Inflammatory macrophage treated with lipopolysaccharide for 1 hour (primary cell): ENCODE results near the gene NUCB2.
"Not testable (repeated sequence)": the region's sequence is repeated elsewhere in the genome, so short reads cannot be mapped to it uniquely, and the experiment has no call there.

Experiments
- DNase-seq, 2 donors: peaks; one replicate each; pipeline ENCODE4 v3.0.0-alpha.2; 2020 to 2022

NUCB2 gene

GRCh38 chr11:17276236-17277023, at the start of gene NUCB2:
Gene NUCB2 (plus strand): TSS chr11:17276739. CDS start chr11:17295324, 18,585 bp downstream.
- peak; percentile 89 to 95 for DNase-seq

- DNase-seq: not testable (repeated sequence)
Measured at GRCh38 chr11:17228186-17228925, 48.2 kb upstream of the NUCB2 start.

DNA sequence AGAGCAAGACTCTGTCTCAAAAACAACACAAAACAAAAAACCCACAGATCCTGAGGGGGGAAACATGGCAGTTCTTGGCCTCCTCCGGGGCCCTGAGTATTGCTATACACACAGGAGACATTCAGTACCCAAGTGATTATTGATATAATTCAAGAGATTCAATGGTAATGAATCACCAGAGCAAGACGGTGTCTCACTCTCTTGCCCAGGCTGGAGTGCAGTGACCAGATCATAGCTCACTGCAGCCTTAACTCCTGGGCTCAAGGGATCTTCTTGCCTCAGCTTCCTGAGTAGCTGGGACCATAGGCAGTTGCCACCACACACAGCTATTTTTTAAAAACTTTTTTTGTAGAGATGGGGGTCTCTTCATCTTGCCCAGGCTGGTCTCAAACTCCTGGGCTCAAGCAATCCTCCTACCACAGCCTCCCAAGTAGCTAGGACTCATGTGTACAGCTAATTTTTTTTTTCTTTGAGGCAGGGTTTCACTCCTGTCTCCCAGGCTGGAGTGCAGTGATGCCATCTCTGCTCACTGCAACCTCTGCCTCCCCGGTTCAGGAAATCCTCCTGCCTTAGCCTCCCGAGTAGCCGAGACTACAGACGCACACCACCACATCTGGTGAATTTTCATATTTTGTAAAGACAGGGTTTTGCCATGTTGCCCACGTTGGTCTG, 46.9 kb upstream of the NUCB2 start:
- no peak for DNase-seq

- peak; percentile 11 to 42 for DNase-seq
Measured at GRCh38 chr11:17230867-17231851, 45.4 kb upstream of the NUCB2 start.

GRCh38 chr11:17233101-17233500, 43.4 kb upstream of the NUCB2 start:
- no peak for DNase-seq

GRCh38 chr11:17238377-17238776, 38.2 kb upstream of the NUCB2 start:
- DNase-seq: no peak

DNA sequence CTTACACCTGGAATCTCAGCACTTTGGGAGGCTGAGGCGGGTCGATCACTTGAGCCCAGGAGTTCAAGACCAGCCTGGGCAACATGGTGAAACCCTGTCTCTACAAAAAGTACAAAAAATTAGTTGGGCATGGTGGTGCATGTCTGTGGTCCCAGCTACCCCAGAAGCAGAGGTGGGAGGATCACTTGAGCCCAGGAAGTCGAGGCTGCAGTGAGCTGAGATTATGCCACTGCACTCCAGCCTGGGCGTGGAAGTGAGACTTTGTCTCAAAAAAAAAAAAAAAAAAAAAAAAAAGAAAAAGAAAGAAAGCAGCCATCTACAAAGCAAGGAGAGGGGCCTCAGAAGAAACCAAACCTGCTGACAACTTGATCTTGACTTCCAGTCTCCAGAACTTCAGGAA, 36.6 kb upstream of the NUCB2 start:
- not testable (repeated sequence) for DNase-seq

GRCh38 chr11:17240780-17241179, 35.8 kb upstream of the NUCB2 start:
- DNase-seq: no peak

GRCh38 chr11:17242954-17243353, 33.6 kb upstream of the NUCB2 start:
- not testable (repeated sequence) for DNase-seq

DNA sequence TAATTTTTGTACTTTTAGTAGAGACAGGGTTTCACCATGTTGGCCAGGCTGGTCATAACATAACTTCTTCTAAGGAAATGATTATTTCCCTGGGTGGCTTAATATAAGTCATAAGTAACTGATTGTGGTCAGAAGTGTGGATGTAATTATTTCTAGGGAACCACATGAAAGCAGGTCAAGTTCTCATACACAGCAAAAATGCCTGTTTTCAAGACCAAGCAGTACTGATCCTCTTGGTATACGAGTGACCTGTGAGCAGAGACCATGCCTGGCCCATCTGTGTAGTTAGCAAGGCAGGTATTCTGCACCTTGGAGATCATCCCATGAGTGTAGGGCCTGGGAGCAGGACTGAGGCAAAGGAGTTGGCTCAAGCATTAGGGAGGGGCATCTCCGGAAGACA, 32.5 kb upstream of the NUCB2 start:
- DNase-seq: no peak

GRCh38 chr11:17250561-17251350, 25.8 kb upstream of the NUCB2 start:
- no peak for DNase-seq

GRCh38 chr11:17252704-17253103, 23.8 kb upstream of the NUCB2 start:
- DNase-seq: no peak

GRCh38 chr11:17256512-17256911, 20.0 kb upstream of the NUCB2 start:
- DNase-seq: peak; percentile 45 to 48

- peak; percentile 48 to 66 for DNase-seq
Measured at GRCh38 chr11:17257196-17257595, 19.3 kb upstream of the NUCB2 start.

- DNase-seq: no peak
Measured at GRCh38 chr11:17258670-17259069, 17.9 kb upstream of the NUCB2 start.

DNA sequence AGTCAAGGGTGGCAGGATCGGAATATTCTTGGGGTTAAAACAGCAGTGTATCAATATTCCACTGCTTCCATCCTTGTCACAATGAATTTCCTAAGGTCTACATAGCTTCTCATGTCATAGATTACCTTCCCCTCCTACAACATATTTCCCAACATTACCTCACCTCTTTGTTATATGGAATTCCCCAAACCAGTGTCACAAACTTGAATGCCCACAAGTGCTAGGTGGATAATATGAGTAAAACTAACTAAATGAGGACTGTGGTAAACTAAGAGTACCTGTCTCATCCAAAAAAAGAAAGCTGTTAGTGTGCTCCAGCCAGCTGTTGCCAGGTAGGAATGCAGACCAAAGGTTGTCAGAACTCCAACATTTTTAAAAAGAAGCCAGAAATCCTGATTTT, 17.0 kb upstream of the NUCB2 start:
- no peak for DNase-seq

DNA sequence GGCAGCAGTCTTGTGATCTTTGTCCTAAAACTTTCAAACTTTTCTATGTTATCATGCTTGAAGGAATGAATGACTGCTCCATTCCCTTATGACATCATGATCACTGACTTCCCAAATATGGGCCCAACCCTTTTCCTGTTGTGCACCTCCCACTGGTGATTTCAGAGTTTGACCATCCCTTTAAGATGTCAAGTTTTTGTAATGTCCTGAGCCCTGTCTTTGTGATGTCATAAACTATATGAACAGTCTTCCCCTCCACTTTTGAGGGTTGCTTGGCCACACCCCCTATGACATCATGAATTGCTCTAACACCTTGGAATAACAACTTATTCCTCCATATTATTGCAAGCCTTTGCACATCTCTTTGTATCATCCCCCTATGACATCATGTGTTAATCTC, 16.5 kb upstream of the NUCB2 start:
- peak; percentile 56 to 64 for DNase-seq

DNA sequence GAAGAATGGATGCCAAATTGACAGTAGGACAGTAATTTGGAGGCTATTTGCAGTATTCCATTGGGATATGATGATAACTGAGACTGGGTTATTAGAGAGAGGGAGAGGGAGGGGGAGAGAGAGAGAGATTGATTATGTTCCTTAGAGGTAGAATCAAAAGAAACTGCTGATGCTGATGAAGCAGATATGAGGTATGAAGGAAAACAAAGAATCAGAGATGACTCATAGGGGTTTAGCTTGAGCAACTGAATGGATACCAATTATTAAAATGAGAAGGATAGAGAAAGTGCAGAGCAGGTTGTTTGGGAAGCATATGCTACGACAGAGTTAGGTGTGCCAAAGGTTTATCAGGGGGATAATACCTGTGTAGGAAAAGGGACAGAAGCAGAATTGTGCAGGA, 12.8 kb upstream of the NUCB2 start:
- no peak for DNase-seq

GRCh38 chr11:17266781-17267180, 9.8 kb upstream of the NUCB2 start:
- DNase-seq: no peak

- DNase-seq: no peak
Measured at GRCh38 chr11:17267576-17267975, 9.0 kb upstream of the NUCB2 start.

DNA sequence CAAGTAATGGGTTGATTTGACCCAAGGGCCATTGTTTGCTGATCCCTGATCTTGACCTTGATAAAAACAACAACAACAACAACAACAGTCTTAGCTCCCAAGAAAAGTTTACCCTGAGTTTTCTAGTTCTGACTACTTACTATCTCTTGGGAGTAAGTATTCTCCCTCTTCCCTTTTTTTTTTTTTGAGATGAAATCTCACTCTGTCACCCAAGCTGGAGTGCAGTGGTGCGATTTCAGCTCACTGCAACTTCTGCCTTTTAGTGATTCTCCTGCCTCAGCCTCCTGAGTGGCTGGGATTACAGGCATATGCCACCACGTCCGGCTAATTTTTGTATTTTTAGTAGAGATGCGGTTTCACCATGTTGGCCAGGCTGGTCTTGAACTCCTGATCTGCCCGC, 8.0 kb upstream of the NUCB2 start:
- DNase-seq: not testable (repeated sequence)

- DNase-seq: peak in 1 of 2 donors; percentile 53
Measured at GRCh38 chr11:17268902-17269301, 7.6 kb upstream of the NUCB2 start.
